Esophagus muscularis mucosa (tissue), 4 donors: ENCODE data around the gene PAM. TPM values are rescaled to one million over a fixed set of nuclear protein-coding genes. Genes with fewer than 3 reads are reported as not detected.
A peak's percentile ranks its signal among the peaks of the same experiment; 100 is the strongest.

ENCODE experiments used
- DNase-seq: peaks from one replicate; pipeline ENCODE4 v3.0.0-alpha.2; 2017; ENCODE audit errors: extremely low spot score
- H3K27ac ChIP-seq, 4 donors: fragments of 200-600 bp; sonication (generic); replicated peaks in 1 of 4; 1 replicate in 3 of 4; 2 replicates in 1 of 4; pipeline ENCODE4 v1.5.1; 2016 to 2019; ENCODE audit warnings: mild to moderate bottlenecking in 1 of 4
- H3K27me3 ChIP-seq, 4 donors: fragments of 200-600 bp; sonication (generic); one replicate each; pipeline versions ENCODE4 v1.5.1 to v1.6.0; 2016 to 2019
- H3K36me3 ChIP-seq, 4 donors: fragments of 200-600 bp; sonication (generic); one replicate each; pipeline ENCODE4 v1.5.1; 2016 to 2019
- H3K4me1 ChIP-seq, 4 donors: fragments of 200-600 bp; sonication (generic); one replicate each; pipeline ENCODE4 v1.5.1; 2016 to 2019
- H3K4me3 ChIP-seq, 4 donors: fragments of 200-600 bp; sonication (generic); 1 replicate in 2 of 4; 2 replicates in 2 of 4; pipeline ENCODE4 v1.5.1; 2016 to 2019; ENCODE audit warnings: mild to moderate bottlenecking in 4 of 4, moderate library complexity in 1 of 4
- H3K9me3 ChIP-seq, 4 donors: fragments of 200-600 bp; sonication (generic); 1 replicate in 3 of 4; 2 replicates in 1 of 4; pipeline ENCODE4 v1.5.1; 2016 to 2019
- CTCF ChIP-seq, 3 experiments: fragments of 200-600 bp in 2 of 3; fragments of 450-650 bp in 1 of 3; sonication (generic) in 2 of 3; IDR thresholded peaks; one replicate each; pipeline ENCODE4 v1.5.1; 2017 to 2019; ENCODE audit warnings: antibody characterized with exemption in 3 of 3, mild to moderate bottlenecking in 2 of 3, moderate library complexity in 1 of 3
- EP300 ChIP-seq: sonication (generic); formaldehyde crosslinking; IDR thresholded peaks from one replicate; pipeline ENCODE4 v1.6.1; 2017; ENCODE audit warnings: antibody characterized with exemption
- POLR2A ChIP-seq: fragments of 450-650 bp; IDR thresholded peaks from one replicate; pipeline ENCODE4 v1.6.1; 2017; ENCODE audit warnings: antibody characterized with exemption, moderate library complexity, mild to moderate bottlenecking, low read depth
- POLR2AphosphoS5 ChIP-seq, 2 donors: sonication (generic); formaldehyde crosslinking; IDR thresholded peaks; one replicate each; pipeline ENCODE4 v1.6.1; 2017; ENCODE audit warnings: antibody characterized with exemption in 2 of 2
- WGBS: methylation state at CpG from one replicate; pipeline ENCODE4 v1.1.5; 2018; 5-methylcytosine and 5-hydroxymethylcytosine counted together
- intact Hi-C: fragments of 100-400 bp; cut with DNase I; formaldehyde crosslinking; loops from one replicate; pipeline ENCODE4 v1.15.1; 2023
- total RNA-seq, 4 donors: library from RNA; depleted of rRNA; stranded (reverse); fragments of >200 nt; gene quantifications; one replicate each; pipeline versions ENCODE4 v1.1.0 to v1.2.1, GENCODE V29; 2016

Gene PAM
- total RNA-seq, 4 donors from 2014 or later: 212 to 250 (median 227) TPM

- TF ChIP-seq CTCF (IDR thresholded peaks at IDR 0.05) (no peak), EP300 (no peak), POLR2A (no peak), POLR2AphosphoS5 (IDR thresholded peaks at IDR 0.05) (no peak)
- Histone ChIP-seq H3K9me3 (no peaks in the 10 kb centered on the region), H3K4me3 (no peak overlapping the region), H3K27ac (no peak overlapping the region), H3K36me3 (peaks cover 0 to 38% (median 18%) of the 10 kb centered on the region in 4 donors), H3K4me1 (peaks cover 0 to 14% (median 0%) of the 10 kb centered on the region in 4 donors), H3K27me3 (no peaks in the 10 kb centered on the region)
- no peak for DNase-seq
- intact Hi-C loops: no loop called here
- 78% methylated on average over 2 of the region's 2 CpGs for WGBS
Observed at GRCh38 chr5:102946971-102947370, 191.9 kb downstream of the PAM start.

DNA sequence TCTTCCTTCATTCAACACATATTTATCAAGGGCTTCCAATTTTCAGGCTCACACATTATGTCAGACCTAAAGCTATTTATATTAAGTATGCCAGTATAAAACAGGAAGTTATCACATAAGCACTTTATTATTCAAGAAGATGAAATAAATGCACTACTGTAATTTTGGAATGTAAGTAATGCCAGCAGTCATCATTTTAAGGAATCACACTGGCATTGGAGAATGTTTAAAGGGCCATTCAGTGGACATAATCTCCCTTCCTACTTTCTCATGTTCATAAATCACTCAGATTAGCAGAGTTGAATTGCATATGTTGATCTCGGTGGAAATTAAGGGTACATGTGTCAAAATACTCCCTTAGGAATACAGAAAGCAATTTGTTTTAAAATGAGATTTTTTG is 200.4 kb downstream of the PAM start:
- TF ChIP-seq POLR2A (no peak), POLR2AphosphoS5 (IDR thresholded peaks at IDR 0.05) (no peak), CTCF (IDR thresholded peaks at IDR 0.05) (no peak), EP300 (no peak)
- DNase-seq: no peak
- Histone ChIP-seq H3K36me3 (peaks cover 0 to 34% (median 9%) of the 10 kb centered on the region in 4 donors), H3K4me3 (no peak overlapping the region), H3K4me1 (peaks cover 3 to 25% (median 15%) of the 10 kb centered on the region in 4 donors), H3K27ac (no peak overlapping the region), H3K9me3 (no peaks in the 10 kb centered on the region), H3K27me3 (no peaks in the 10 kb centered on the region)
- 48% methylated on average over 1 of the region's 1 CpG for WGBS
- intact Hi-C loops: no loop called here

DNA sequence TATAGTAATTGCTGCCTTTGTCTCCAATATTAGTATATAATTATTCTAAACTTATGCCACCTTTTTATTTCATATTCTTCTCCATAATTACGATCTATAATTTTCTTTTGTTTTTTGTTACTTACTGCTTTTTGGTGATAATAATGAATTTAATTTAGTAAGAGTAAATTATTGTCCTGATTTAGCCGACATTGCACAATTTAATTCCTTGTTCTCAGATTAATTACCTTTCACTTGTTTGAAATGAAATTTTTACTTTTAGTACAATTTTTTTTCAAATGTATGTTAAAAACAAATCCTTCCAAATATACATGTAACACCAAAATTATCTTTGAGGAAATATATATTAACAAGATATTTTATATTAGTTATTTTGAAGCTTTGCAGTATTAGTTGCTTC is 201.5 kb downstream of the PAM start:
- Histone ChIP-seq H3K36me3 (peaks cover 0 to 22% (median 4%) of the 10 kb centered on the region in 4 donors), H3K4me3 (no peak overlapping the region), H3K4me1 (peaks cover 3 to 25% (median 15%) of the 10 kb centered on the region in 4 donors), H3K27me3 (no peaks in the 10 kb centered on the region), H3K27ac (no peak overlapping the region), H3K9me3 (no peaks in the 10 kb centered on the region)
- no peak for DNase-seq
- intact Hi-C loops: no loop called here
- TF ChIP-seq POLR2A (no peak), CTCF (IDR thresholded peaks at IDR 0.05) (no peak), EP300 (no peak), POLR2AphosphoS5 (IDR thresholded peaks at IDR 0.05) (no peak)
- WGBS: 95% methylated on average over 2 of the region's 2 CpGs

- Histone ChIP-seq H3K27me3 (no peaks in the 10 kb centered on the region), H3K4me3 (no peak overlapping the region), H3K9me3 (no peaks in the 10 kb centered on the region), H3K36me3 (peaks cover 0 to 17% (median 1%) of the 10 kb centered on the region in 4 donors), H3K27ac (no peak overlapping the region), H3K4me1 (peaks cover 3 to 25% (median 15%) of the 10 kb centered on the region in 4 donors)
- 100% methylated on average over 3 of the region's 3 CpGs for WGBS
- intact Hi-C loops: no loop called here
- DNase-seq: no peak
- TF ChIP-seq POLR2AphosphoS5 (IDR thresholded peaks at IDR 0.05): no peak
- no peak for TF ChIP-seq POLR2A
- TF ChIP-seq CTCF (IDR thresholded peaks at IDR 0.05): no peak
- TF ChIP-seq EP300: no peak
Observed at GRCh38 chr5:102957141-102957540, 202.0 kb downstream of the PAM start.

- intact Hi-C loops: no loop called here
- WGBS: 32% methylated on average over 1 of the region's 1 CpG
- TF ChIP-seq CTCF (IDR thresholded peaks at IDR 0.05) (no peak), POLR2AphosphoS5 (IDR thresholded peaks at IDR 0.05) (no peak), POLR2A (no peak), EP300 (no peak)
- Histone ChIP-seq H3K27me3 (no peaks in the 10 kb centered on the region), H3K4me3 (no peak overlapping the region), H3K9me3 (no peaks in the 10 kb centered on the region), H3K36me3 (peaks cover 0 to 9% (median 0%) of the 10 kb centered on the region in 4 donors), H3K27ac (peak overlapping the region in 3 of 4 donors; percentile 11 to 37 (median 20)), H3K4me1 (peaks cover 3 to 25% (median 15%) of the 10 kb centered on the region in 4 donors)
- no peak for DNase-seq
Observed at GRCh38 chr5:102958481-102959011, 203.4 kb downstream of the PAM start.
